SK-N-DZ (cell line): ENCODE data around the gene CLEC16A.
"Not testable (repeated sequence)": the region's sequence is repeated elsewhere in the genome, so short reads cannot be mapped to it uniquely, and the experiment has no call there.

Source experiments
- DNase-seq: peaks from one replicate; pipeline ENCODE4 v3.0.0-alpha.2; 2015; ENCODE audit warnings: low spot score

Gene CLEC16A

DNA sequence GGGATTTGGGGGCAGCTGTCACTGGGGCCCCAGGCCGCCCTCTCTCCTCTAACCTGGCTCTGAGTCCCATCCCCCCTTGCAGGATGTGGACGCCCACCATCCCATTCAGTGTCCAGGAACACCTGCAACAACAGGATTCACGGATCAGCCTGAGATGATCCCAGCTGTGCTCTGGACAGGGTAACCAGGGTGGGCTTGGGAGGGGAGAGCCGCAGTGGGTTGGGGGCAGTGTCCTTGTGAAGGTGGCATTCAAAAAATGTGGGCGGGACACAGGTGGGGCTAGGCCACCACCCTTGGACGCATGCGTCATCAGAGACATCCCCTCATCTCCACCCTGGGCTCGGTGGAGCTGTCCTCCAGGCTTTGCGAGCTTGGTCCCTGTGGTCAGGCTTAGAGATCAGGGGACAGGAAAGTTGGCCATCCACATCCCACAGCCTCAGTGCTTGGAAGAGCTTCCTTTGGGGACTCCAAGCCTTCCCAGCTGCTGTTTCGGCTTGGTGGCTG lies 21.2 kb upstream of the CLEC16A start:
- no peak for DNase-seq

DNA sequence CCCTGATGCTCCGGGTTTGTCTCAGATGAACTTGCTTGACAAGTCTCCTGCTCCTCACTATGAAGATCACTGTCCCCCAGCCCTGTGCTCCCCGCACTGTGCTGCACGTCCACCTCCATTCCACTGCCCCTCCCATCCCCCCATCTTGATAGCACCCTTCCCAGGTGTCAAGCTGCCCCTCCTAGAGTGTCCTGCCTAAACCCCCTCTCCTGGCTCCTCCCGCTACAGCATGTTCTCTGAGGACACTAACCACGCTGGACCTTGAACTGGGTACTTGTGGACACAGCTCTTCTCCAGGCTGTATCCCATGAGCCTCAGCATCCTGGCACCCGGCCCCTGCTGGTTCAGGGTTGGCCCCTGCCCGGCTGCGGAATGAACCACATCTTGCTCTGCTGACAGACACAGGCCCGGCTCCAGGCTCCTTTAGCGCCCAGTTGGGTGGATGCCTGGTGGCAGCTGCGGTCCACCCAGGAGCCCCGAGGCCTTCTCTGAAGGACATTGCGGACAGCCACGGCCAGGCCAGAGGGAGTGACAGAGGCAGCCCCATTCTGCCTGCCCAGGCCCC lies 20.6 kb upstream of the CLEC16A start:
- no peak for DNase-seq

DNA sequence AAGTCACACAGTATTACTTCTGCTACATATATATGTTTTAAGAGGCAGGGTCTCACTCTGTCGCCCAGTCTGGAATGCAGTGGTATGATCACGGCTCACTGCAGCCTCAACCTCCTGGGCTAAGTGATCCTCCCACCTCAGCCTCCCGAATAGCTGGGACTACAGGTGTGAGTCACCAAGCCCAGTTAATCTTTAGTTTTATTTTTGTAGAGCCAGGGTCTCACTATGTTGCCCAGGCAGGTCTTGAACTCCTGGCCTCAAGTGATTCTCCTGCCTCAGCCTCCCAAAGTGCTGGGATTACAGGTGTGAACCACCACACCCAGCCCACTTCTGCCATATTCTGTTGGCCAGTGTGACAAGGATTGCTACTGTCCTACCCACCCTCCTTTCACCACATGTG lies 19.1 kb upstream of the CLEC16A start:
- DNase-seq = not testable (repeated sequence)

DNA sequence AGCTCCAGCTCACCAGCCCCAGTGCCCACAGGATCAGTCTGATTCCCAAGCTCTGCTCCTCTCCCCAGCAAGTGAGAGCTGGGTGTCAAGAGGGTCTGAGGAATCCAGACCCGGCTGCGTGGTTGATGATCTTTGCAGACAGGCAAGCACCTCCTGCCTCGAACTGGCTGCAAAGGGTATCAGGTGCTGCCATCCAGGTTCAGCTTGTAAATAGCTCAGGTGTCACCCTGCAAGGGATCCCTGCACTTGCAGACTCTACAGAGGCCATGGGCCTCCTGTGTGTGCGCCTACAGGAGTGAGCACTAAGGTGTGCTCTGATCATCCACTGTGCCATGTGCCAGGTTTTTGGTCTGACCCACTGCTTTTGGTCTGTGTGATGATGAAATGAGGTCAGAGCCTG lies 18.3 kb upstream of the CLEC16A start:
- DNase-seq = no peak

DNA sequence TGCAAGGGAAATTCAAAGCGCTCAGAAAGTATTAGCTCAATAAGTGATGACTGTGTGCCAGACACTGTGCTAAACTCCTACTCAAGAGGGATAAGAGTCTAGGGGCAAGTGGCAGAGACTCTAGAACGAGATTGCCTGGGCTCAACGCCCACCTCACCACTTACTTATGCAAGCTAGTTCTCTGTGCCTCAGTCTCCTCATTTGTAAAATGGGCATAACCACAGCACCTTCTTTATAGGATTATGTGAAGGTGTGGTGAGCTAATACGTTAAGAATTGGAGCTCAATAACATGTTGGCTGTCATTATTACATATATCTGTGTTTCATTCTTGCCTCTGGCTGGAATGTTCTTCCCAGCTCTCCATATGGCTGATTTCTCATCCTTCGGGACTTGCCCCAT lies 17.5 kb upstream of the CLEC16A start:
- no peak for DNase-seq

DNA sequence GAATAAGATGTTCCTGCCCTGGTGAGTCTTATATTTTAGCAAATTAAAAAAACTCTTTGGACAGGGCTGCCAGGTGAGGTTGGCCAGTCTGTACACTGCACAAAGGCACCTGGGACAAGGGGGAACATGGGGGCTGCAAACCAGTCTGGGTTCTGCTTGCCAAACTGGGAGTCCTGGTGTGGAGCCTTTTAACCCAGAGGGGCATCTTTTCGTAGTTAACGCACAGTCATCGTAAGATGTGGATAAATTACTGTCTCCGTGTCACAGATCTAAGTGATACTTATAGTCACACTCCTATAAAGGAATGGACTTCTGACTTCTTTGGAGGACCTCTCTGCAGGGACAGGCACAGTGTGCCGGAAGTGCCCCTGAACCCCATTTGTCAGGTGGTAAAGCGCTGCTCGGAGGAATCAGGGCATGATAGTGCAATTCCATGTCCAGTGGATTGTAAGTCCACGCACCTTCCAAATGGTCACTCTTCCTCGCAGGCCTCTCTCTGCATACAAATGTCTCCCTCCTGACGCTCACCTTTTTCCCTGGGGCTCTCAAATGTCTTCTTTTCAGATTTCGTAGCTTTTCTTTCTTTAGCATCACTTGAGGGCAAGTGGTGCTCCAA lies 16.8 kb upstream of the CLEC16A start:
- no peak for DNase-seq

DNA sequence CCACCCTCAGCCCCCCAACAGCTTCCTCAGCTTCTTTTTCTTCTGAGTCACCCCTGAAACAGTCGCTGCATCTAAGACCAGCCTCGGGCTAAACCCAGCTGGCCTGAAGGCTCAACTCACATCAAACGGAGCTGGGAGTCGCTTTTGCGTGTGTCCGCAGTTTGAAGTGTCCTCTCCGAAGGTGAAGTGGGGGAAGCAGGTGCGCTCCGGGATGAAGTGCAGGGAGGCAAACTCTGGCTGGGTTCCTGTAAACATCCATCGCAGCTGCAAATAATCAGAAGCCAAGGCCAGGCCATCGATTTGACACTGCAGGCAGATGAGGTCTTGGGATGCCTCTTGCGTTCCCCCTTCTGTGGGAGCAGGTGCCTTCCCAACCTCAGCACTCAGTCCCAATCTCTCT lies 15.3 kb upstream of the CLEC16A start:
- DNase-seq = not testable (repeated sequence)

DNA sequence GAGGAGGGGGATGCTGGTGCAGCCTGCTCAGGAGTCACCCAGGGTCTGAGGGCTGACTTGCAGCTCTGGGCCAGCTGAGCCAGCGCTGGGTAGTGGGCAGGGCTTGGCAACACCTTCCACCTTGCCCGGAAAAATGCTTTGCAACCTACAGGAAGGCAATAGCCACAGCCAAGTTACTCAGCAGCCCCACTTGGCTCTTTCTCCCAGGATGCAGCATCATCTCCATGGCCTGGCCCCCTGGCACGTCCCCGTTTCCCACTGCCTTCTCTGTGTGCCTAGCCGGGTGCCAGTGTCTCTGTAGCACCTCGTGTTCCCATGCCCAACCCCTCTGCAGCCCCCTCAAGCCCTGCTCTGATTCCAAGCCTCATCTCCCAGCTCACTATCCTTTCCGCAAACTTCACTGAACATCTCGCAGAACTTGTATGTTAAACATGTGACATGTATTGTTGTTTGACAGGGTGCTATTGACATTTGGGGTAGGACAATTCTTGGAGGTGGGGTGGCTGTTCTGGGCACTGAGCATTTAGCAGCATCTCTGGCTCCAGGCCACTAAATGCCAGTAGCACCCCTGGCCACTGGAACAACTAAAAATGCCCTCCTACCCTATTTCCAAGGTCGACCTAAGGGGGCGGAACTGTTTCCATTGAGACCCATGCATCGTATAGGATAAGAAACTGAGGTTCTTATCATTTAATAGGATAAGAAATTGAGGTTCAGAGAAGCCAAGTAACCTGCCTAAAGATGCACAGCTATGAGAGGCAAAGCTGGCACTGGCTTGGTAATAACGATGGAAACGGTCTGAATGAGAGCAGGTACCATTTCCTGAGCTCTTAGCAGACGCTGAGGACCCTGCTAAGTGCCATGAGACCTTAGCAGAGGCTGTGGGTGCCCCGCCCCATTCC lies 14.3 kb upstream of the CLEC16A start:
- no peak for DNase-seq

DNA sequence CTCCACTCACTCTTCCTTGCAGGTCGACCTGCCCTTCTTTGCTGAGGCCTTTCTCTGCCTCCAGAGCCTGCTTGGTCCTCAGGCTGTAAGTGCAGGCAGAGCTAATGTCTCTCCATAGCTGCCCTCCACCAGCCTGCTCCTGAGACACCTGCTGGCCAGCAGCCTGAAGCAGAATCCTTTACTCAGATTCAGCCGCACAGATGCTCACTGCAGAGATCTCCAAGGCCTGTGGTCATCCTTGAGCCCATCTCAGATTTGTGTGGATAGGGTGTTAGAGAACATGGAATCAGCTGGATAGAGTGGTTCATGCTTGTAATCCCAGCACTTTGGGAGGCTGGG lies 13.6 kb upstream of the CLEC16A start:
- DNase-seq = no peak

DNA sequence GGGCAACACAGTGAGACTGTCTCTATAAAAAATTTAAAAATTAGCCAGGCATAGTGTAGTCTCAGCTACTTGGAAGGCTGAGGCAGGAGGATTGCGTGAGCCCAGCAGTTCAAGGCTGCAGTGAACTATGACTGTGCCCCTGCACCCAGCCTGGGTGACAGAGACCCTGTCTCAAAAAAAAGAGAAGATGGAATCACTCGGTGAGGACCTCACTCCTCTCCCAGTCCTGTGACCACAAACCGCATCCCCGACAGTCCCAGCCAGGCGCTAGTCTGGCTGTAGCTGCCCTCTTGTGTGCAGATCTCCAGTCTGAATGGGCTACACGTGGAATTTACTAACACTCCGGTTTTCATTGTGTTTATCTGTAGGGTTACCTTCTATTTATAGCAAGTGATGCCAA lies 13.2 kb upstream of the CLEC16A start:
- DNase-seq = no peak

DNA sequence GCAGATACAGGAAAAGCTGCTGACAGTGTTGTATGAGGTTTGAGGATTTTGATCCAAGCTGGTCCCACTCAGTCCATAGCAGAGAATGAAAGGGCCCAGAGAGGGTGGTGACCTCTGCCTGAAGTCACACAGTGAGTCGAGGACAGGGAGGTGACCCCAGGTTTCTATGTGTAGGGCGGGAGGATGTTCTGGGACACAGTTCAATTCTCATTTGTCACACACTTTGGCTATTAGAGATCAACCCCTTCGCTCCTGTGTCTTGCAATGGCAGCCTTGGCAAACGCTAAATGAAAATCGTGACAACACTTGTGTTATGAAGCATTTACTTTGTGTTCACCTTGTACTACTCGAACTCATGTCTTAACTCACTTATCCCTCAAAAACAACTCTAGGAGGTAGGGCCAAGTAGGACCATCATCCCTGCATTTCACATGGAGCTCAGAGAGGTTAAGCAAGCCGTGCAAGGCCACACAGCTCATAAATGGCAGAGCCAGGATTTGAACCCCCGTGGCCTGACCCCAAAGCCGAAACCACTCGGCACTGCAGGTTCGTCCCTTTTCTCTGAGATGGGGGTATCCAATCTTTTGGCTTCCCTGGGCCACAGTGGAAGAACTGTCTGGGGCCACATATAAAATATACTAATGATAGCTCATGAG lies 12.3 kb upstream of the CLEC16A start:
- no peak for DNase-seq

DNA sequence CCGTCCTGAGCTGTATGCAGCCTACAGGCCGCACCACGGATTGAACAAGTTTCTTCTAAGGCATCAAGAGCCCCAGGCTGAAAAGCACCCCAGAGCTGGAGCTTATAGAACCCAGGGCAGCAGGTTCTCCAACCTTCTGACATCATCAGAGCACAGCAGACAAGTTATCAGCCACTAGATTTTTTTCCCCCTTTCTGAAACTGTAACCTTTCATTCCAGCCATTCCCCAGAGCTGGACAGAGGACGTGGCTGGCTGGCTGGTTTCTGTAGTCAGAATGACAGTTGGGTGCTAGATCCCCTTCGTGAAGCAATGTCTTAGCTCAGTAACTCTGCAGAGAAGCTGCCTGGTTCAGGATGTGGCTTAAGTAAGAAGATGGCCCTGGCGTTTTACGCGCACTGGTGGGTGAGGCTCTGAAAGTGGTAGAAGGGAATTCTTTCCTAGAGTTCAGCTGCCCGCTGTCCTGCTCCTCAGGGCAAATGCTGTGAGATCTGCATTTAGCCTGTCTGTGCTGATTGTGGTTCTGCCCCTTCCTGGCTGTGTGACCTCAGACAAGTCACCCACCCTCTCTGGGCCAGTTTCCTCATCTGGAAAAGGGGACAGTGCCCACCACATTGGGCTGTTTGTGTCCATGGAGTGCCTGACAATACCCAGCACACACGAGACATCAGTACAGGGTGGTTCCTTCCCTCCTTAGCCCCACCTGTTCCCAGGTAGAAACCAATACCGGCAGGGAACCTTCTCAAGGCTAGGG lies 11.2 kb upstream of the CLEC16A start:
- DNase-seq = no peak

DNA sequence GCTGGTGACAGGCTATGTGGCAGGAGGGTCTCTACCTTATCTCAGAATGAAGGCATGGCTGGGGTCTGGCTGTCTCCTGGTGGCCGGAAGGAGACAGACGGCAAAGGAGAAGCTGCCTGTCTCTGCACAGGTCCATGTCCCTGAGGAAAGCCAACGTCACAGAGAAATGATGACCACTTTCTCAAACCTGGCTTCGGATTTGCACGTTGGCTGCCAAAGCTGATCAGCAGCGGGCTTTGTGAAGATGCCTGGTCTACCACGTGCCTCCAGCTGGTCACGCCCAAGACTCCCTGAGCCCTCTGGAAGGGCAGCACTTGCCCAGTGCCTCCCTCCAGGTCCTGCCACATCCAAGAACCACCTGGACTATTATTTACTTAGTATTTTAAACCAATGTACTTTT lies 10.5 kb upstream of the CLEC16A start:
- no peak for DNase-seq

DNA sequence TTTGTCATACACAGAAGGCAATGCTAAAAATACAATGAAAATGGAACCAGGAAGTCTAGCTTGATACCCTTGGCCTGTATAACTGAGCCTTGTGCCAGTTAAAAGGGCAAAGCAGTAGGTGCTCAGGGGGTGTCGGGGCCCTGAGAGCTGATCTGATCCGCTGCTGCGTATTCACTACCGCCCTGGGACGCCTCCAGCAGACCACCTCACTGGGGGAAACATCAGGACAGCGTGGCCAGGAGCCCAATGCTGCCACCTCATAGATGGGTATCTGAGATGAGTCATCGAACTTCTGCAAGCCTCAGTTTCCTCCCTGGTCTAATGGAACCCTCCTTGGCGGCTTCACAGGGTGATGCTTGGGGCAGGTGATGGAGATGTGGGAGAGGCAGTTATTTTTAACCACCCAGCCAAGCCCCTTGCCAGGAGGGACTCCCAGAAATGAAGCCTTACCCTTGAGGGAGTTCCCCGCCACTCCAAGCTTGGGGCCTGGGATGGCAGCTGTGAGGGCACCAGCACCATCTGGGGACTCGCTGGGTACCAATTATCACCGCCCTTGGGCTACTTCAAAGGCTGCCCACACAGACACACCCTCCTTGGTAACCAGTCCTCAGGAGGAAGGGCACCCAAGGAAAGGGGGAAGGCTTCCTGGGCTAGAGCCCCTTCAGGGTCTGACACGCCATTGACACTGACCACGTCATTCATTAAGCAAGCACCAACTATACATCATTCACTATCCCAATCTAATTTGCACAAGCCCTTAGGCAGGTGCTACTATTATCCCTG lies 9.8 kb upstream of the CLEC16A start:
- DNase-seq = no peak

DNA sequence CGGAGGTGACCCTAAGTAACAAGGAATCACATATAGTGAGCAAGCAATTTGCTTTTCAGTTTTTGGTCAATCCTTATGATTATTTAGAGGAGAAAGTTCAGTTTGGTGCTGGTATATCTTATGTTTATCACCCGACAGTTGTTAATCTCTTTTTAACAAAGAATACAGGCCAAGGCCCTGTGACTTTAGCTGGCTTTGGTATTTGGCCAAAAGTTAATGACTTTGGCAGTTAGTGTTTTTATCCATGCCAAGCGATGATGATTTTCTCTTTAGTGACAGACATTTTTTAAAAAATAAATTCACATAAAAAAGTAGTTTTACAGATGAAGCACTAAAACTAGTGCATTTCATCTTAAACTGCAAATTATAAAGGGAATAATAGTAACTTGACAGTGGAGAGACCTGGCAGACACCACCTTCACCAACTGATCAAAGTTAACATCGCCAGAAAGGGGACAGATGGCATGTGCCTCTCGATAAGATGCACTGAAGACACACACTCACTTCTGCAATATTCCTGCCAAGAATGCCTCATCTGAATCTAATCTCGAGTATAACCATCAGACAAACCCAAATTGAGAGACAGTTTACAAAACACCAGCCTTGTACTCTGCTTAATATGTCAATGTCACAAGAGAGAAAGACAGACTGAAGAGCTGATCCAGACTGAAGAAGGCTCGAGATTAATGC lies 9.0 kb upstream of the CLEC16A start:
- DNase-seq = no peak

DNA sequence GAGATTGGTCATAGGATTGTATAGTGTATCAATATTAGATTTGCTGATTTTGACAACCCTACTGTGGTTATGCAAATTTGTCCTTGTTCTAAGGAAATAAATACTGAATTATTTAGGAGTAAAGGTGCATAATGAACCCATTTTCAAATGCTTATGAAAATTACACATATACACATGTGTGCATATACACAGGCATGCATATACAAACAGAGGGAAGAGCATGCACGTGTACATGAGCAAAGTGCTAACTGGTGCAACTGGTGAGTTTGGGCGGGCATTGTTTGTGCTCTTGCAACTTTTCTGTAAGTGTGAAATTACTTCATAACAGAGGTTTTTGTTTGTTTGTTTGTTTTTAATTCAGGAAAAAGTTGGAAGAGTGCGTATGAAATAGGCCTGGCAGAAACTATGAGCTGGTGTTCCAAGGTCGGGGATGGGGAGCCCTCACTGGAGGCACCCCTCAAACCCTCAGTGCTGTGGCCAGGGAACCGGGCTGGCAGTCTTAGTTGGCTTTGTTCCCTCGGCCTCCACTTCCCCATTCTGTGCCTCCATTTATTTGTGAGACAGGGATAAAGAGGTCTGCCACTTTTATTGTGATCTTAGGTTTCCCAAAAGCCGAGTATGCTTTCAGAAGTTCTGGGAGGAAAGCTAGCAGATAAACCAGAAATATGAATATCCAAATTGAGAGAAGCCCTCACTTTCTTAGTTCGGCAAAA lies 7.9 kb upstream of the CLEC16A start:
- DNase-seq = no peak

DNA sequence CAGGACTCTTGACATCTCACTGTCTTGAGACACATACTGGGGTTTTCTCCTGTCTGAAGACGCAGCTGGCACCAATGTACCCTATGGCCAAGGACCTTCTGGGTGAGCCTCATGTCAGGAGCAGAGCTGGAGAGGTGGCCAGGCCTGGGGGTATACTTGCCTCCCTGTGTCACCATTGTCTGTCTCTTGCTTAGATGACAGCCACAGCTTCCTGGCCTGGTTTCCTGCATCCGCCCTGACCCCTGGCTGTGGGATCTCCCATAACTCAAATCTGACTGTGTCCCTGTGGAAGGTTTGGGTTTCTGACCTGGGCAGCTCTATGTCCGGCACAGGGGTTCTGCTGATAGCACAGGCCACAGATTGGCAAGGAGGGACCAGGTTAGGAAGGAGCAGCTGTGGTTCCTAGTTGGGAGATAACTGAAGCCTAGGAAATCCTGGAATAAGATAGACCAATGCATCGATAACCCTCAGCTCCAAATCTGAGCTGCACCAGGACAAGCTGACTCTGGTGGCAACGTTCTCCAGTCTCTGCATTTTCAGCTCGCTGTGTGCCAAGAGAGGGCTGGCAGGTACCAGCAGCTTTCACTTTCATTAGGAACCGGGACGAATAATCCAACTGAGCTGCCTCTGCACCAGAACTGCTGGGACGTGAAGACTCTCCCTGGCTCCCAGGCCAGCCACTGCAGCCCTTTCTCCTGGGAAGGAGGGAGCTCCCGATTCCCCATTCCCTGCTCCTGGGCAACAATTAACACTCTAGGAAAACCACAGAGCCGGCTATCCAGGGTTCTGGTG lies 7.1 kb upstream of the CLEC16A start:
- no peak for DNase-seq

DNA sequence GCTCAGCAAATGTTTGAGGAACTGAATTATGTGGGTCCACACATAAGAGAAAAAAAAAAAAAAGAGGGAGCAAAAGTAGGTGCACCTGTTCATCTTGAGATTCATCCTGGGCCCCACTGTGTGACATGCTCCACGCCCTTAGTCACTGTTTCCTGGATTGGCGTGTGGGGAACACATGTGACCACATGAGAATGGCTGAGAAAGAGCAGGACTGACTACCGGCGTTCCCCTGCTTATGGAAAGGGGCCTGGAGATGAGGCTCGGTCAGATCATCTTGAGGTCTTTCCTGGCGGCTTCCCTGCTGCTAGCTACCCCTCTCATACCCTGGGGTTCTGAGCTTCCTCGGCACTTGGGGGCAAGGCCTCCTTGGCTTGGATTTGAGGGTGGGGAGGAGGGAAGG lies 6.0 kb upstream of the CLEC16A start:
- DNase-seq = no peak
